ENCODE results near the gene EML5.

Gene EML5

GRCh38 chr14:88632512-88632911 is 160.2 kb downstream of the EML5 start:
- CTCF ChIA-PET = interaction anchor here (0.6 kb wide), 1 partner anchor 688 kb away, joined by 5 read pairs; no protein-coding TSS in a partner anchor
- Histone ChIP-seq H3K27ac (ENCODE audit: extremely low read depth, low read depth, low read length) (no peak overlapping the region), H3K4me3 (ENCODE audit: low read depth, low read length) (no peak overlapping the region), H3K36me3 (ENCODE audit: control insufficient read depth in 2 of 2, insufficient read depth in 1 of 2, low read length in 2 of 2) (no peaks in the 10 kb centered on the region), H3K4me1 (ENCODE audit: control insufficient read depth, insufficient read depth, low read length) (no peaks in the 10 kb centered on the region), H3K9me3 (ENCODE audit: control insufficient read depth, insufficient read depth, low read depth, low read length) (no peaks in the 10 kb centered on the region)
- POLR2A ChIA-PET = no interaction called here
- TF ChIP-seq ZNF223 (tag by site-specific recombination; IDR thresholded peaks at IDR 0.05) (no peak), ZNF76 (tag by site-specific recombination; IDR thresholded peaks at IDR 0.05; ENCODE audit: borderline replicate concordance, low read depth) (no peak)

GRCh38 chr14:88631091-88631490 is 161.7 kb downstream of the EML5 start:
- TF ChIP-seq ZNF561 (tag by site-specific recombination; IDR thresholded peaks at IDR 0.05; ENCODE audit: borderline replicate concordance) = no peak
- no peak for TF ChIP-seq ELK4 (IDR thresholded peaks at IDR 0.05; ENCODE audit: borderline replicate concordance, low read depth, low read length)
- TF ChIP-seq ZNF18 (tag by site-specific recombination; IDR thresholded peaks at IDR 0.05) = no peak
- no peak for TF ChIP-seq ZNF362 (tag by site-specific recombination; IDR thresholded peaks at IDR 0.05)
- TF ChIP-seq ATF2 (tag by site-specific recombination; IDR thresholded peaks at IDR 0.05; ENCODE audit: low read depth) = no peak
- TF ChIP-seq ZNF707 (tag by site-specific recombination; IDR thresholded peaks at IDR 0.05) = no peak
- TF ChIP-seq ZNF776 (tag by site-specific recombination; IDR thresholded peaks at IDR 0.05; ENCODE audit: borderline replicate concordance) = no peak
- TF ChIP-seq ZNF423 (tag by site-specific recombination; IDR thresholded peaks at IDR 0.05) = no peak
- TF ChIP-seq ZNF175 (tag by site-specific recombination; IDR thresholded peaks at IDR 0.05) = no peak
- TF ChIP-seq ZNF560 (tag by site-specific recombination; IDR thresholded peaks at IDR 0.05; ENCODE audit: borderline replicate concordance) = no peak
- TF ChIP-seq ZNF223 (tag by site-specific recombination; IDR thresholded peaks at IDR 0.05) = no peak
- TF ChIP-seq ZNF701 (tag by site-specific recombination; IDR thresholded peaks at IDR 0.05) = no peak
- TF ChIP-seq SP7 (tag by site-specific recombination; IDR thresholded peaks at IDR 0.05) = no peak
- H3K4me3 ChIP-seq (ENCODE audit: low read depth, low read length) = no peak overlapping the region
- no peaks in the 10 kb centered on the region for H3K9me3 ChIP-seq (ENCODE audit: control insufficient read depth, insufficient read depth, low read depth, low read length)
- ChIA-PET POLR2A (no interaction called here), CTCF (no interaction called here)
- no peak overlapping the region for H3K27ac ChIP-seq (ENCODE audit: extremely low read depth, low read depth, low read length)
- H3K4me1 ChIP-seq (ENCODE audit: control insufficient read depth, insufficient read depth, low read length) = no peaks in the 10 kb centered on the region
- H3K36me3 ChIP-seq (ENCODE audit: control insufficient read depth in 2 of 2, insufficient read depth in 1 of 2, low read length in 2 of 2) = peaks cover 0 to 3% of the 10 kb centered on the region in 2 experiments; a peak in 1 of 3 replicates

- ChIA-PET POLR2A (no interaction called here), CTCF (no interaction called here)
- no peaks in the 10 kb centered on the region for H3K9me3 ChIP-seq (ENCODE audit: control insufficient read depth, insufficient read depth, low read depth, low read length)
- no peak overlapping the region for H3K27ac ChIP-seq (ENCODE audit: extremely low read depth, low read depth, low read length)
- H3K4me3 ChIP-seq (ENCODE audit: low read depth, low read length) = no peak overlapping the region
- TF ChIP-seq ZNF394 (tag by site-specific recombination; IDR thresholded peaks at IDR 0.05; ENCODE audit: borderline replicate concordance) = no peak
- no peak for TF ChIP-seq KLF16 (tag by site-specific recombination; IDR thresholded peaks at IDR 0.05)
- no peak for TF ChIP-seq ZNF175 (tag by site-specific recombination; IDR thresholded peaks at IDR 0.05)
- TF ChIP-seq ZNF692 (tag by site-specific recombination; IDR thresholded peaks at IDR 0.05) = no peak
- peaks cover 0 to 6% of the 10 kb centered on the region in 2 experiments; a peak in 1 of 3 replicates for H3K36me3 ChIP-seq (ENCODE audit: control insufficient read depth in 2 of 2, insufficient read depth in 1 of 2, low read length in 2 of 2)
- no peaks in the 10 kb centered on the region for H3K4me1 ChIP-seq (ENCODE audit: control insufficient read depth, insufficient read depth, low read length)
Measured at GRCh38 chr14:88630565-88630964, 162.2 kb downstream of the EML5 start.

Measured in HEK293 (cell line).